Immature natural killer cell (primary cell): ENCODE results near the gene RFK. TPM values are rescaled to one million over a fixed set of nuclear protein-coding genes. Genes with fewer than 3 reads are reported as not detected.

Experiments used
- DNase-seq, 3 donors: peaks; one replicate each; pipeline ENCODE4 v3.0.0; 2022; ENCODE audit warnings: mixed read lengths in 1 of 3
- H3K27ac Mint-ChIP-seq, 6 donors: one replicate each; pipeline ENCODE4 v1.8.0; 2020; ENCODE audit warnings: mixed read lengths in 6 of 6, mild to moderate bottlenecking in 5 of 6, inconsistent platforms in 4 of 6, moderate library complexity in 3 of 6
- H3K27me3 Mint-ChIP-seq, 3 donors: one replicate each; pipeline ENCODE4 v1.8.0; 2020 to 2021; ENCODE audit warnings: low read depth in 3 of 3, mild to moderate bottlenecking in 3 of 3, mixed read lengths in 3 of 3, moderate library complexity in 3 of 3, inconsistent platforms in 1 of 3
- H3K36me3 Mint-ChIP-seq, 3 donors: one replicate each; pipeline ENCODE4 v1.8.0; 2020; ENCODE audit warnings: mixed read lengths in 3 of 3, inconsistent platforms in 2 of 3, mild to moderate bottlenecking in 2 of 3
- H3K4me1 Mint-ChIP-seq, 2 donors: one replicate each; pipeline ENCODE4 v1.8.0; 2020; ENCODE audit warnings: inconsistent platforms in 2 of 2, mild to moderate bottlenecking in 2 of 2, mixed read lengths in 2 of 2, moderate library complexity in 1 of 2
- H3K4me3 Mint-ChIP-seq, 5 donors: one replicate each; pipeline ENCODE4 v1.8.0; 2020; ENCODE audit warnings: mild to moderate bottlenecking in 5 of 5, mixed read lengths in 5 of 5, inconsistent platforms in 3 of 5, moderate library complexity in 3 of 5
- H3K9me3 Mint-ChIP-seq, 6 donors: one replicate each; pipeline ENCODE4 v1.8.0; 2020; ENCODE audit warnings: mild to moderate bottlenecking in 6 of 6, mixed read lengths in 6 of 6, inconsistent platforms in 4 of 6, moderate library complexity in 3 of 6
- polyA plus RNA-seq, 3 donors: library from polyadenylated mRNA; unstranded; fragments of 300-500 nt; fragmentation: Illumina TruSeq; gene quantifications; one replicate each; pipeline ENCODE4 v1.2.3, GENCODE V29; 2021

Gene RFK
- polyA plus RNA-seq, 3 donors from 2014 or later = 7.8 to 21.3 (median 20.0) TPM

- no peaks in the 10 kb centered on the region for H3K4me1 Mint-ChIP-seq
- H3K27me3 Mint-ChIP-seq = peaks cover 0 to 2% (median 2%) of the 10 kb centered on the region in 3 donors
- no peaks in the 10 kb centered on the region for H3K9me3 Mint-ChIP-seq
- no peak overlapping the region for H3K4me3 Mint-ChIP-seq
- H3K36me3 Mint-ChIP-seq = peaks cover 0 to 4% (median 0%) of the 10 kb centered on the region in 3 donors
- H3K27ac Mint-ChIP-seq = no peak overlapping the region
- no peak for DNase-seq
Measured at GRCh38 chr9:76423216-76424177, 29.3 kb upstream of the RFK start.

GRCh38 chr9:76419782-76420380, 25.7 kb upstream of the RFK start:
- H3K27ac Mint-ChIP-seq = no peak overlapping the region
- H3K36me3 Mint-ChIP-seq = peaks cover 0 to 4% (median 0%) of the 10 kb centered on the region in 3 donors
- no peaks in the 10 kb centered on the region for H3K9me3 Mint-ChIP-seq
- no peak overlapping the region for H3K4me3 Mint-ChIP-seq
- H3K4me1 Mint-ChIP-seq = peaks cover 2 to 9% of the 10 kb centered on the region in 2 donors
- no peak for DNase-seq
- peaks cover 2 to 5% (median 2%) of the 10 kb centered on the region in 3 donors for H3K27me3 Mint-ChIP-seq

- DNase-seq = no peak
- Mint-ChIP-seq H3K27me3 (peaks cover 2 to 11% (median 2%) of the 10 kb centered on the region in 3 donors), H3K36me3 (peaks cover 0 to 7% (median 6%) of the 10 kb centered on the region in 3 donors), H3K27ac (no peak overlapping the region), H3K4me1 (peaks cover 5 to 18% of the 10 kb centered on the region in 2 donors), H3K9me3 (peaks cover 0 to 14% (median 3%) of the 10 kb centered on the region in 6 donors), H3K4me3 (no peak overlapping the region)
Measured at GRCh38 chr9:76417394-76417793, 23.2 kb upstream of the RFK start.

GRCh38 chr9:76415731-76416130, 21.5 kb upstream of the RFK start:
- Mint-ChIP-seq H3K4me3 (no peak overlapping the region), H3K27ac (no peak overlapping the region), H3K9me3 (peaks cover 0 to 14% (median 3%) of the 10 kb centered on the region in 6 donors), H3K27me3 (peaks cover 2 to 11% (median 2%) of the 10 kb centered on the region in 3 donors), H3K4me1 (peaks cover 5 to 18% of the 10 kb centered on the region in 2 donors), H3K36me3 (peaks cover 0 to 7% (median 6%) of the 10 kb centered on the region in 3 donors)
- no peak for DNase-seq

GRCh38 chr9:76415154-76415553, 20.9 kb upstream of the RFK start:
- Mint-ChIP-seq H3K36me3 (peaks cover 0 to 7% (median 6%) of the 10 kb centered on the region in 3 donors), H3K27me3 (peaks cover 2 to 11% (median 2%) of the 10 kb centered on the region in 3 donors), H3K9me3 (peaks cover 0 to 14% (median 3%) of the 10 kb centered on the region in 6 donors), H3K4me1 (peaks cover 5 to 18% of the 10 kb centered on the region in 2 donors), H3K27ac (no peak overlapping the region), H3K4me3 (no peak overlapping the region)
- DNase-seq = no peak

GRCh38 chr9:76414661-76415060, 20.4 kb upstream of the RFK start:
- Mint-ChIP-seq H3K27me3 (peaks cover under 1 to 11% (median 2%) of the 10 kb centered on the region in 3 donors), H3K4me3 (no peak overlapping the region), H3K9me3 (peaks cover 0 to 14% (median 3%) of the 10 kb centered on the region in 6 donors), H3K27ac (peak overlapping the region in 1 of 6 donors; percentile 9), H3K4me1 (peaks cover 5 to 18% of the 10 kb centered on the region in 2 donors), H3K36me3 (peaks cover 0 to 7% (median 6%) of the 10 kb centered on the region in 3 donors)
- peak; percentile 10 to 23 (median 21) for DNase-seq

GRCh38 chr9:76413658-76414057, 19.4 kb upstream of the RFK start:
- peaks cover 0 to 14% (median 3%) of the 10 kb centered on the region in 6 donors for H3K9me3 Mint-ChIP-seq
- no peak overlapping the region for H3K4me3 Mint-ChIP-seq
- H3K4me1 Mint-ChIP-seq = peaks cover 5 to 18% of the 10 kb centered on the region in 2 donors
- DNase-seq = no peak
- H3K36me3 Mint-ChIP-seq = peaks cover 0 to 7% (median 6%) of the 10 kb centered on the region in 3 donors
- H3K27me3 Mint-ChIP-seq = peaks cover 0 to 11% (median 2%) of the 10 kb centered on the region in 3 donors
- H3K27ac Mint-ChIP-seq = no peak overlapping the region

GRCh38 chr9:76412638-76413037, 18.4 kb upstream of the RFK start:
- peaks cover 0 to 11% (median 0%) of the 10 kb centered on the region in 3 donors for H3K27me3 Mint-ChIP-seq
- no peak overlapping the region for H3K4me3 Mint-ChIP-seq
- H3K9me3 Mint-ChIP-seq = peaks cover 0 to 14% (median 3%) of the 10 kb centered on the region in 6 donors
- peaks cover 5 to 18% of the 10 kb centered on the region in 2 donors for H3K4me1 Mint-ChIP-seq
- DNase-seq = no peak
- no peak overlapping the region for H3K27ac Mint-ChIP-seq
- peaks cover 0 to 7% (median 6%) of the 10 kb centered on the region in 3 donors for H3K36me3 Mint-ChIP-seq

- no peak for DNase-seq
- Mint-ChIP-seq H3K4me1 (peaks cover 3 to 8% of the 10 kb centered on the region in 2 donors), H3K36me3 (no peaks in the 10 kb centered on the region), H3K27me3 (peaks cover 0 to 2% (median 0%) of the 10 kb centered on the region in 3 donors), H3K9me3 (no peaks in the 10 kb centered on the region), H3K4me3 (no peak overlapping the region), H3K27ac (no peak overlapping the region)
Measured at GRCh38 chr9:76405868-76406267, 11.6 kb upstream of the RFK start.

- Mint-ChIP-seq H3K27me3 (peaks cover 0 to 2% (median 0%) of the 10 kb centered on the region in 3 donors), H3K36me3 (no peaks in the 10 kb centered on the region), H3K4me3 (no peak overlapping the region), H3K27ac (no peak overlapping the region), H3K9me3 (no peaks in the 10 kb centered on the region), H3K4me1 (peaks cover 3 to 8% of the 10 kb centered on the region in 2 donors)
- no peak for DNase-seq
Measured at GRCh38 chr9:76405340-76405739, 11.1 kb upstream of the RFK start.

- H3K9me3 Mint-ChIP-seq = no peaks in the 10 kb centered on the region
- H3K27me3 Mint-ChIP-seq = peaks cover 0 to 2% (median 0%) of the 10 kb centered on the region in 3 donors
- no peak overlapping the region for H3K27ac Mint-ChIP-seq
- H3K4me1 Mint-ChIP-seq = peaks cover 3 to 8% of the 10 kb centered on the region in 2 donors
- H3K4me3 Mint-ChIP-seq = no peak overlapping the region
- H3K36me3 Mint-ChIP-seq = no peaks in the 10 kb centered on the region
- no peak for DNase-seq
Measured at GRCh38 chr9:76404401-76404800, 10.2 kb upstream of the RFK start.

- H3K27me3 Mint-ChIP-seq = peaks cover 0 to 2% (median 0%) of the 10 kb centered on the region in 3 donors
Measured at GRCh38 chr9:76403352-76403751, 9.1 kb upstream of the RFK start.

GRCh38 chr9:76401580-76402354, 7.5 kb upstream of the RFK start:
- peaks cover 3 to 8% of the 10 kb centered on the region in 2 donors for H3K4me1 Mint-ChIP-seq
- H3K9me3 Mint-ChIP-seq = no peaks in the 10 kb centered on the region
- H3K27me3 Mint-ChIP-seq = peaks cover 0 to 2% (median 0%) of the 10 kb centered on the region in 3 donors
- H3K27ac Mint-ChIP-seq = no peak overlapping the region
- H3K36me3 Mint-ChIP-seq = no peaks in the 10 kb centered on the region
- H3K4me3 Mint-ChIP-seq = no peak overlapping the region
- no peak for DNase-seq

More at GRCh38 chr9:76403352-76403751, 9.1 kb upstream of the RFK start:
- Mint-ChIP-seq H3K4me3 (peak overlapping the region in 3 of 5 donors; percentile 1 to 65 (median 35)), H3K36me3 (no peaks in the 10 kb centered on the region), H3K9me3 (no peaks in the 10 kb centered on the region), H3K27ac (peak overlapping the region in 5 of 6 donors; percentile 18 to 79 (median 78)), H3K4me1 (peaks cover 3 to 8% of the 10 kb centered on the region in 2 donors)
- peak; percentile 36 to 61 (median 51) for DNase-seq
